Activated naive CD4-positive, alpha-beta T cell treated with anti-CD3 and anti-CD28 coated beads, Interleukin-2, amount 50 U/mL, for 24 hours (primary cell): ENCODE data around the gene TARBP1.

Experiments
- H3K27ac Mint-ChIP-seq: one replicate; pipeline ENCODE4 v1.8.0; 2021; ENCODE audit warnings: mild to moderate bottlenecking, mixed read lengths
- H3K27me3 Mint-ChIP-seq: one replicate; pipeline ENCODE4 v1.8.0; 2021; ENCODE audit warnings: mixed read lengths
- H3K36me3 Mint-ChIP-seq: one replicate; pipeline ENCODE4 v1.8.0; 2021; ENCODE audit warnings: mixed read lengths
- H3K4me1 Mint-ChIP-seq: one replicate; pipeline ENCODE4 v1.8.0; 2021; ENCODE audit warnings: mixed read lengths
- H3K4me3 Mint-ChIP-seq: one replicate; pipeline ENCODE4 v1.8.0; 2021; ENCODE audit warnings: mild to moderate bottlenecking, mixed read lengths
- H3K9me3 Mint-ChIP-seq: one replicate; pipeline ENCODE4 v1.8.0; 2021; ENCODE audit warnings: mixed read lengths

TARBP1 gene

GRCh38 chr1:234477386-234478151 is 1.4 kb downstream of the TARBP1 start:
- Mint-ChIP-seq H3K27me3 (no peaks in the 10 kb centered on the region), H3K9me3 (no peaks in the 10 kb centered on the region), H3K36me3 (peaks cover 4% of the 10 kb centered on the region), H3K4me3 (peak overlapping the region; percentile 90), H3K4me1 (peaks cover 48% of the 10 kb centered on the region), H3K27ac (peak overlapping the region; percentile 94)

- peak overlapping the region; percentile 44 for H3K27ac Mint-ChIP-seq
- H3K36me3 Mint-ChIP-seq, result peaks cover 4% of the 10 kb centered on the region
- H3K4me3 Mint-ChIP-seq, result peak overlapping the region; percentile 75
- no peaks in the 10 kb centered on the region for H3K9me3 Mint-ChIP-seq
- no peaks in the 10 kb centered on the region for H3K27me3 Mint-ChIP-seq
- peaks cover 49% of the 10 kb centered on the region for H3K4me1 Mint-ChIP-seq
Measured at GRCh38 chr1:234476172-234476571, 2.8 kb downstream of the TARBP1 start.

- Mint-ChIP-seq H3K27ac (no peak overlapping the region), H3K9me3 (no peaks in the 10 kb centered on the region), H3K4me1 (peaks cover 49% of the 10 kb centered on the region), H3K4me3 (no peak overlapping the region), H3K36me3 (peaks cover 4% of the 10 kb centered on the region), H3K27me3 (no peaks in the 10 kb centered on the region)
Measured at GRCh38 chr1:234475167-234475793, 3.7 kb downstream of the TARBP1 start.

DNA sequence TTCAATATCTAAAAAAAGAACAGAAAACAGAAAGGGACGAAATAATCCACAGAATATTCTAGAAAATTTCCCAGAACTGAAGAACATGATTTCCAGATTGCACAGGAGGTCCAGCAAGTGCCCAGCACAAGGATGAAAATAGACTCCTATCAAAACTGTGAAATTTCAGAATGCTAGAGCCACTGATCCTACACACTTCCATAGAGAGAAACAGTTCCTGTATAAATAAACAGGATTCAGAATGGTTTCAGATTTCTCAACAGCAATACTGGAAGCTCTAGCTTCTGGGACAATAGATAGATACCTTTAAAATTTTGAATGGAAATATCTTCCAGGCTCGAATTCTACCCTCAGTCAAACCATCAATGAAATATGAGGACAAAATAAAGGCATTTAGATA is 4.6 kb downstream of the TARBP1 start:
- Mint-ChIP-seq H3K4me3 (no peak overlapping the region), H3K36me3 (peaks cover 6% of the 10 kb centered on the region), H3K27ac (no peak overlapping the region), H3K27me3 (no peaks in the 10 kb centered on the region), H3K4me1 (peaks cover 47% of the 10 kb centered on the region), H3K9me3 (no peaks in the 10 kb centered on the region)

- Mint-ChIP-seq H3K9me3 (no peaks in the 10 kb centered on the region), H3K27ac (peak overlapping the region; percentile 2), H3K27me3 (no peaks in the 10 kb centered on the region), H3K36me3 (peaks cover 11% of the 10 kb centered on the region), H3K4me1 (peaks cover 48% of the 10 kb centered on the region), H3K4me3 (peak overlapping the region; percentile 47)
Measured at GRCh38 chr1:234473118-234473517, 5.9 kb downstream of the TARBP1 start.

DNA sequence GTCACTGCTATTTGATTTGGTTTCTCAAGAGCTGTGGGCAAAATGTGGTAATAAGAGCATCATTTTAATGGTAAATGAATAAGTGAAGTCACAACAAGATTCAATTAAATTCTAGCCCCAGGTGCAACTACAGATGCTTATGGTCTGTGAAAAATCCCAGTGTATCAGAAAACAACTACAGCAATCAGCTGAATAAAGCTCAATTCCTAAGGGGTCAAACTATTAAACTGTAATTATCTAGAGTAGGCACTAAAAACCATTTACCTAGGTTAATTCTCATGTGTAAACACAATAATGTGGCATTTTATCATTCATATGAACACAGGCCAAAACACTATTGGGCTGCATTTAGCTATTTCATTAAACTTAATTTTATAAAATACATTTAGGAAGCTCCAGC is 9.6 kb downstream of the TARBP1 start:
- Mint-ChIP-seq H3K36me3 (peaks cover 24% of the 10 kb centered on the region), H3K27ac (no peak overlapping the region), H3K9me3 (no peaks in the 10 kb centered on the region), H3K27me3 (no peaks in the 10 kb centered on the region), H3K4me3 (no peak overlapping the region), H3K4me1 (peaks cover 22% of the 10 kb centered on the region)

GRCh38 chr1:234468580-234468979 is 10.4 kb downstream of the TARBP1 start:
- Mint-ChIP-seq H3K4me1 (peaks cover 14% of the 10 kb centered on the region), H3K9me3 (no peaks in the 10 kb centered on the region), H3K27me3 (no peaks in the 10 kb centered on the region), H3K4me3 (no peak overlapping the region), H3K27ac (no peak overlapping the region), H3K36me3 (peaks cover 25% of the 10 kb centered on the region)

DNA sequence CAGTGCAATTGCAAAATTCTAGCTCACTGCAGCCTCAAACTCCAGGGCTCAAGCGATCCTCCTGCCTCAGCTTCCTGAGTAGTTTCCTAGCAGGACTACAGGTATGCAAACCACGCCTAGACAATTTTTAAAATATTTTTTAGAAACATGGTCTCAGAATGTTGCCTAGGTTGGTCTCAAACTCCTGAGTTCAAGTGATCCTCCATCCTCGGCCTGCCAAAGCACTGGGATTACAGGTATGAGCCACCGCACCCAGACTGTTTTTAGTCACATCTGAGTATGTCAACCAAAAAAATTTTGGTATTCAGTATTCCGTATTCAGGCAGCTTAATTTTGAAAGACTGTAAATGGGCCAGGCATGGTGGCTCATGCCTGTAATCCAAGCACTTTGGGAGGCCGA is 11.2 kb downstream of the TARBP1 start:
- H3K4me1 Mint-ChIP-seq, result peaks cover 7% of the 10 kb centered on the region
- H3K4me3 Mint-ChIP-seq, result no peak overlapping the region
- H3K27ac Mint-ChIP-seq, result no peak overlapping the region
- peaks cover 25% of the 10 kb centered on the region for H3K36me3 Mint-ChIP-seq
- H3K9me3 Mint-ChIP-seq, result no peaks in the 10 kb centered on the region
- no peaks in the 10 kb centered on the region for H3K27me3 Mint-ChIP-seq

- no peaks in the 10 kb centered on the region for H3K27me3 Mint-ChIP-seq
- no peak overlapping the region for H3K27ac Mint-ChIP-seq
- H3K4me3 Mint-ChIP-seq, result no peak overlapping the region
- peaks cover 27% of the 10 kb centered on the region for H3K36me3 Mint-ChIP-seq
- no peaks in the 10 kb centered on the region for H3K9me3 Mint-ChIP-seq
- H3K4me1 Mint-ChIP-seq, result peaks cover 4% of the 10 kb centered on the region
Measured at GRCh38 chr1:234466945-234467344, 12.0 kb downstream of the TARBP1 start.

- no peaks in the 10 kb centered on the region for H3K27me3 Mint-ChIP-seq
- H3K4me3 Mint-ChIP-seq, result no peak overlapping the region
- H3K27ac Mint-ChIP-seq, result no peak overlapping the region
- no peaks in the 10 kb centered on the region for H3K9me3 Mint-ChIP-seq
- peaks cover 4% of the 10 kb centered on the region for H3K4me1 Mint-ChIP-seq
- peaks cover 30% of the 10 kb centered on the region for H3K36me3 Mint-ChIP-seq
Measured at GRCh38 chr1:234463749-234464148, 15.2 kb downstream of the TARBP1 start.

GRCh38 chr1:234460652-234461051 is 18.3 kb downstream of the TARBP1 start:
- no peak overlapping the region for H3K27ac Mint-ChIP-seq
- no peaks in the 10 kb centered on the region for H3K4me1 Mint-ChIP-seq
- peaks cover 18% of the 10 kb centered on the region for H3K36me3 Mint-ChIP-seq
- no peak overlapping the region for H3K4me3 Mint-ChIP-seq
- H3K9me3 Mint-ChIP-seq, result no peaks in the 10 kb centered on the region
- H3K27me3 Mint-ChIP-seq, result no peaks in the 10 kb centered on the region

DNA sequence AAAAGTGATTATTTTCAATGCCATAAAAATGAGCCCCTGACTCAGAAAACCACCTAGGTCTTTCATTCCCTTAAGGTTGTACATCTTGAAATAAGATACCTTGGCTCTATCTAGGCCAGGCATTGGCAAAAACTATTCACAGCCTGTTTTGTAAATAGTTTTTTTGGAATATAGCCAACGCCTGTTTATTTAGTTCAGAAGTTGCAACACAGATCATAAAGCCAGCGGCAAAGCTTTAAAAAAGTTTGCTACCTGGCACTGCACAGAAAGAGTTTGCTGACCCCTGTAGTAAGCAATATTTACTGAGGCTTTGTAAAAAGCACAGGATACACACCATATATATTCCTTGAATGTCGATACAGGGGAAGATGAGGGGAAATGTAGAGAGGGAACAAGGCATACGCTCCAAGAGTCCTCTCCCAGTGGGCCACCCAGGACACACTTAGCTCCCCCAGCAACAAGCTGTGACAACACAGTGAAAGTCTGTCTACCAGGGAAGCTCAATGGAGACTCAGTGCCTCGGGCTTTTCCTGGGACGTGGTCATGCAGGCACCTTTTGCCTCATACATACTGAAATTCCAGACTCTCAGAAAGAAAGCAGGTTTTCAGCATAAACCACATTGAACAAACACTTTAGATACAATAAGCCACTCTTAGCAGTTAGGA is 20.5 kb downstream of the TARBP1 start:
- H3K27me3 Mint-ChIP-seq, result no peaks in the 10 kb centered on the region
- H3K9me3 Mint-ChIP-seq, result no peaks in the 10 kb centered on the region
- no peaks in the 10 kb centered on the region for H3K4me1 Mint-ChIP-seq
- peaks cover 11% of the 10 kb centered on the region for H3K36me3 Mint-ChIP-seq
- no peak overlapping the region for H3K27ac Mint-ChIP-seq
- no peak overlapping the region for H3K4me3 Mint-ChIP-seq

DNA sequence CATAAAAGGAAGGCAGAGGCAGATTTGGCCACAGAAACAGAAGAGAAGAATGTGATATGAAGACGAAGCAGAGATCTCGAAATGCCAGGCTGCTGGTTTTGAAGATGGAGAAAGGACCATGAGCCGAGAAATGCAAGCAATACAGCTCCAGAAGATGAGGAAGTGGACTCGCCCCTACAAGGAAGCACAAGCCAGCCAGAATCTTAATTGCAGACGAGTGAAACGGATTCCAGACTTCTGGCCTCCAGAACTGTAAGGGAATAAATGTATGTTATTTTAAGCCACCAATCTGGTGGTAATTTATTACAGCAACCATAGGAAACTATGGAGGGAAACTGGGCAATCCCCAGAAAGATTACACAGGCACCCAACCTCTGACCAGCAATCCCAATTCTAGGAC is 24.1 kb downstream of the TARBP1 start:
- no peak overlapping the region for H3K27ac Mint-ChIP-seq
- H3K36me3 Mint-ChIP-seq, result peaks cover 12% of the 10 kb centered on the region
- peaks cover 6% of the 10 kb centered on the region for H3K4me1 Mint-ChIP-seq
- H3K27me3 Mint-ChIP-seq, result no peaks in the 10 kb centered on the region
- no peaks in the 10 kb centered on the region for H3K9me3 Mint-ChIP-seq
- no peak overlapping the region for H3K4me3 Mint-ChIP-seq

- Mint-ChIP-seq H3K36me3 (peaks cover 20% of the 10 kb centered on the region), H3K27me3 (no peaks in the 10 kb centered on the region), H3K9me3 (no peaks in the 10 kb centered on the region), H3K4me3 (no peak overlapping the region), H3K27ac (no peak overlapping the region), H3K4me1 (peaks cover 6% of the 10 kb centered on the region)
Measured at GRCh38 chr1:234452406-234452965, 26.5 kb downstream of the TARBP1 start.

DNA sequence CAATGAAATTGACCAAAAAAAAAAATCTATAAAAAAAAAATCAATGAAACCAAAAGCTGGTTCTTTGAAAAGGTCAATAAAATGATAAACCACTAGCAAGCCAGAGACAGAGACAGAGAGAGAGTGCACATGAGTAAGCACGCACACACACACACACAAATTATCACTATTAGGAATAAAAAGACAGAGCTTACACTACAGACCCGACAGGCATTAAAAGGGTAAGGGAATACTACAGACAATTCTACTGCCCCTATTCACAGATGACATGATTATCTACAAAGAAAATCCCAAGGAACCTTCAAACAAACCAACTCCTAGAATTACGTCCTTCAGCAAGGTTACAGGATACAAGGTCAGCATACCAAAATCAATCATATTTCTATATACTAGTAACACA is 38.6 kb downstream of the TARBP1 start:
- Mint-ChIP-seq H3K36me3 (peaks cover 43% of the 10 kb centered on the region), H3K4me1 (peaks cover 12% of the 10 kb centered on the region), H3K27me3 (no peaks in the 10 kb centered on the region), H3K27ac (no peak overlapping the region), H3K9me3 (no peaks in the 10 kb centered on the region), H3K4me3 (no peak overlapping the region)

- Mint-ChIP-seq H3K4me1 (peaks cover 10% of the 10 kb centered on the region), H3K27ac (no peak overlapping the region), H3K9me3 (no peaks in the 10 kb centered on the region), H3K27me3 (no peaks in the 10 kb centered on the region), H3K4me3 (no peak overlapping the region), H3K36me3 (peaks cover 42% of the 10 kb centered on the region)
Measured at GRCh38 chr1:234438579-234438978, 40.4 kb downstream of the TARBP1 start.
